Mesenchymal stem cell (in vitro differentiated cells and primary cell): ENCODE measurements around the gene ACVR1.

Experiments used
- DNase-seq: peaks from one replicate; pipeline ENCODE4 v3.0.0-alpha.2; 2013
- H2AFZ ChIP-seq: one replicate; pipeline ENCODE4 v1.6.1; 2013; ENCODE audit warnings: low read depth, mild to moderate bottlenecking, control low read depth, inconsistent platforms, low read length, moderate library complexity
- H2AK5ac ChIP-seq: 2 replicates; pipeline ENCODE4 v1.6.1; 2013; ENCODE audit warnings: low read length, moderate library complexity, mild to moderate bottlenecking, inconsistent platforms; ENCODE audit not compliant: severe bottlenecking
- H2BK120ac ChIP-seq: one replicate; pipeline ENCODE4 v1.6.1; 2013; ENCODE audit warnings: low read depth, mild to moderate bottlenecking, inconsistent platforms, low read length, moderate library complexity
- H2BK12ac ChIP-seq, 2 experiments: one replicate each; pipeline ENCODE4 v1.6.1; 2013; ENCODE audit warnings: inconsistent platforms in 2 of 2, low read length in 2 of 2, mild to moderate bottlenecking in 2 of 2, moderate library complexity in 2 of 2, control low read depth in 1 of 2
- H2BK15ac ChIP-seq: one replicate; pipeline ENCODE4 v1.6.1; 2013; ENCODE audit warnings: mild to moderate bottlenecking, low read depth, inconsistent platforms; ENCODE audit not compliant: poor library complexity, severe bottlenecking
- H2BK5ac ChIP-seq: 2 replicates; pipeline ENCODE4 v1.6.1; 2013; ENCODE audit warnings: low read depth, mild to moderate bottlenecking, low read length, control low read depth, inconsistent platforms; ENCODE audit not compliant: poor library complexity, severe bottlenecking
- H3K14ac ChIP-seq, 2 experiments: one replicate each; pipeline ENCODE4 v1.6.1; 2013; ENCODE audit warnings: inconsistent platforms in 2 of 2, low read length in 2 of 2, control low read depth in 1 of 2, mild to moderate bottlenecking in 1 of 2, moderate library complexity in 1 of 2
- H3K18ac ChIP-seq, 2 experiments: one replicate each; pipeline ENCODE4 v1.6.1; 2013; ENCODE audit warnings: inconsistent platforms in 2 of 2, low read length in 2 of 2, control low read depth in 1 of 2, low read depth in 1 of 2, mild to moderate bottlenecking in 1 of 2
- H3K23ac ChIP-seq, 2 experiments: one replicate each; pipeline ENCODE4 v1.6.1; 2013; ENCODE audit warnings: inconsistent platforms in 2 of 2, low read length in 2 of 2, mild to moderate bottlenecking in 2 of 2, moderate library complexity in 2 of 2, control low read depth in 1 of 2
- H3K27ac ChIP-seq: 2 replicates; pipeline ENCODE4 v1.5.1; 2013; ENCODE audit warnings: mild to moderate bottlenecking, moderate library complexity, low read length, control low read depth, inconsistent platforms; ENCODE audit not compliant: poor library complexity, severe bottlenecking
- H3K27me3 ChIP-seq, 2 experiments: 2 replicates each; pipeline versions ENCODE4 v1.6.1 to v1.7.0; 2013; ENCODE audit warnings: low read length in 2 of 2, mild to moderate bottlenecking in 2 of 2, moderate library complexity in 2 of 2, control low read depth in 1 of 2, inconsistent platforms in 1 of 2; ENCODE audit not compliant: control insufficient read depth in 1 of 2, insufficient read depth in 1 of 2
- H3K36me3 ChIP-seq, 2 experiments: 2 replicates each; pipeline versions ENCODE4 v1.6.1 to v1.7.0; 2013; ENCODE audit warnings: low read length in 2 of 2, control low read depth in 1 of 2, inconsistent platforms in 1 of 2, low read depth in 1 of 2, mild to moderate bottlenecking in 1 of 2; ENCODE audit not compliant: insufficient read depth in 2 of 2, control insufficient read depth in 1 of 2
- H3K4ac ChIP-seq, 2 experiments: one replicate each; pipeline ENCODE4 v1.6.1; 2013; ENCODE audit warnings: inconsistent platforms in 2 of 2, low read length in 2 of 2, mild to moderate bottlenecking in 2 of 2, moderate library complexity in 2 of 2, control low read depth in 1 of 2, low read depth in 1 of 2
- H3K4me1 ChIP-seq: 2 replicates; pipeline ENCODE4 v1.6.1; 2013; ENCODE audit warnings: low read depth, low read length, control low read depth; ENCODE audit not compliant: control insufficient read depth, insufficient read depth
- H3K4me2 ChIP-seq: 2 replicates; pipeline ENCODE4 v1.6.1; 2013; ENCODE audit warnings: low read length, mild to moderate bottlenecking, inconsistent platforms; ENCODE audit not compliant: poor library complexity, severe bottlenecking
- H3K4me3 ChIP-seq, 2 experiments: 2 replicates each; pipeline versions ENCODE4 v1.5.1 to v1.7.0; 2013; ENCODE audit warnings: low read length in 2 of 2, mild to moderate bottlenecking in 2 of 2, control low read depth in 1 of 2, low read depth in 1 of 2; ENCODE audit not compliant: insufficient read depth in 1 of 2
- H3K79me1 ChIP-seq: replicated peaks from 2 replicates; pipeline ENCODE4 v1.6.1; 2013; ENCODE audit warnings: mild to moderate bottlenecking, control low read depth, low read length, inconsistent platforms; ENCODE audit not compliant: poor library complexity, severe bottlenecking
- H3K9ac ChIP-seq: 2 replicates; pipeline ENCODE4 v1.7.0; 2013; ENCODE audit warnings: mild to moderate bottlenecking, low read length, moderate library complexity
- H3K9me3 ChIP-seq: 2 replicates; pipeline ENCODE4 v1.7.0; 2013; ENCODE audit warnings: mild to moderate bottlenecking, low read length; ENCODE audit not compliant: control insufficient read depth
- H4K8ac ChIP-seq: one replicate; pipeline ENCODE4 v1.6.1; 2013; ENCODE audit warnings: inconsistent platforms, mild to moderate bottlenecking, low read length, moderate library complexity
- H4K91ac ChIP-seq: one replicate; pipeline ENCODE4 v1.6.1; 2013; ENCODE audit warnings: mild to moderate bottlenecking, low read length, inconsistent platforms
- WGBS: methylation state at CpG from one replicate; pipeline ENCODE4 v1.1.7; 2013; ENCODE audit warnings: mixed read lengths; 5-methylcytosine and 5-hydroxymethylcytosine counted together

Gene ACVR1

DNA sequence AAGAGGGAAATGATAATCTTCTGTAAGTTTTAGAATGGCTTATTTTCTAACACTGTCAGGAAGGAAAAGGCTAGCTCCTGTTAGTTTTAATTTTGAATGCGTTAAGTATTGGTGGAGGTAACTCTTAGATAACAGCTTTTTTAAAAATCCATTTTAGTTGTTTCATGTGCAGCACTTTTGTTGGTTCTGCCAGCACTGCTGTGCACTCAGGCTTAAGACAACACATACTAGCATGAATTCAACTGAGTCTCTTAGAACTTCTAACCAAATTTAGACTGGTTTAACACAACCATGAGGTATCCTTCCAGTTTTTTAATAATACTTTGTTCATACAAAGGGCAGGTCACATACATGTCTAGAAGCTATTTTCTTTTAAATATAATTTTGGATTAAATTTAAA lies 42.4 kb downstream of the ACVR1 start:
- no peak overlapping the region for H3K23ac ChIP-seq
- no peak overlapping the region for H4K91ac ChIP-seq
- no peak overlapping the region for H2BK5ac ChIP-seq
- H3K4me1 ChIP-seq, result peaks cover 9% of the 10 kb centered on the region
- H3K36me3 ChIP-seq, result peaks cover 2 to 13% of the 10 kb centered on the region in 2 experiments
- no peak overlapping the region for H4K8ac ChIP-seq
- no peak overlapping the region for H3K9ac ChIP-seq
- no peak overlapping the region for H2AK5ac ChIP-seq
- no peak overlapping the region for H2BK15ac ChIP-seq
- H3K27me3 ChIP-seq, result no peaks in the 10 kb centered on the region
- H3K14ac ChIP-seq, result no peak overlapping the region
- H3K9me3 ChIP-seq, result no peaks in the 10 kb centered on the region
- H2BK12ac ChIP-seq, result no peak overlapping the region
- no peak overlapping the region for H3K4me3 ChIP-seq
- no peak overlapping the region for H2BK120ac ChIP-seq
- no peak overlapping the region for H2AFZ ChIP-seq
- no peak overlapping the region for H3K4me2 ChIP-seq
- no peak overlapping the region for H3K27ac ChIP-seq
- H3K18ac ChIP-seq, result no peak overlapping the region
- no peak for DNase-seq
- H3K79me1 ChIP-seq, result peaks cover 19% of the 10 kb centered on the region
- no peak overlapping the region for H3K4ac ChIP-seq
- WGBS, result 100% methylated on average over 1 of the region's 1 CpG

GRCh38 chr2:157831573-157832315 lies 44.4 kb downstream of the ACVR1 start:
- no peak overlapping the region for H3K14ac ChIP-seq
- peak overlapping the region; percentile 92 for H2BK5ac ChIP-seq
- peak overlapping the region; percentile 54 for H3K4me2 ChIP-seq
- peaks cover 22% of the 10 kb centered on the region for H3K79me1 ChIP-seq
- H3K36me3 ChIP-seq, result peaks cover 2 to 12% of the 10 kb centered on the region in 2 experiments
- 92% methylated on average over 2 of the region's 3 CpGs for WGBS
- H3K9me3 ChIP-seq, result no peaks in the 10 kb centered on the region
- H3K4me1 ChIP-seq, result peaks cover 3% of the 10 kb centered on the region
- peak overlapping the region; percentile 99 for H3K27ac ChIP-seq
- H3K23ac ChIP-seq, result no peak overlapping the region
- H2BK120ac ChIP-seq, result peak overlapping the region; percentile 74
- H3K4ac ChIP-seq, result peak overlapping the region in 1 of 2 experiments; percentile 69
- no peak for DNase-seq
- H2AFZ ChIP-seq, result no peak overlapping the region
- H3K18ac ChIP-seq, result peak overlapping the region; percentile 45 to 71
- H3K9ac ChIP-seq, result peak overlapping the region; percentile 83
- peak overlapping the region; percentile 99 for H2AK5ac ChIP-seq
- H3K4me3 ChIP-seq, result no peak overlapping the region
- peak overlapping the region; percentile 80 for H4K91ac ChIP-seq
- H4K8ac ChIP-seq, result peak overlapping the region; percentile 82
- H2BK12ac ChIP-seq, result peak overlapping the region; percentile 37 to 97
- H3K27me3 ChIP-seq, result no peaks in the 10 kb centered on the region
- peak overlapping the region; percentile 12 for H2BK15ac ChIP-seq

GRCh38 chr2:157830696-157831570 lies 45.2 kb downstream of the ACVR1 start:
- Histone ChIP-seq H3K4me3 (no peak overlapping the region), H2BK12ac (peak overlapping the region; percentile 69 to 96), H2BK120ac (peak overlapping the region; percentile 56), H3K23ac (peak overlapping the region in 1 of 2 experiments; percentile 52), H2BK5ac (peak overlapping the region; percentile 98), H2BK15ac (no peak overlapping the region), H2AFZ (peak overlapping the region; percentile 4), H3K36me3 (peaks cover 0 to 6% of the 10 kb centered on the region in 2 experiments), H3K18ac (peak overlapping the region; percentile 56 to 87), H3K9me3 (no peaks in the 10 kb centered on the region), H3K4me1 (peaks cover 1% of the 10 kb centered on the region), H3K79me1 (peaks cover 24% of the 10 kb centered on the region), H4K91ac (peak overlapping the region; percentile 52), H3K4ac (peak overlapping the region in 1 of 2 experiments; percentile 95), H3K14ac (no peak overlapping the region), H3K27ac (peak overlapping the region; percentile 99), H3K9ac (peak overlapping the region; percentile 83), H4K8ac (peak overlapping the region; percentile 89), H3K27me3 (no peaks in the 10 kb centered on the region), H3K4me2 (peak overlapping the region; percentile 9), H2AK5ac (peak overlapping the region; percentile 79)
- 7% methylated on average over 1 of the region's 2 CpGs for WGBS
- DNase-seq, result peak; percentile 94

- Histone ChIP-seq H3K4me2 (no peak overlapping the region), H2AK5ac (no peak overlapping the region), H3K14ac (no peak overlapping the region), H3K79me1 (peaks cover 29% of the 10 kb centered on the region), H4K8ac (no peak overlapping the region), H4K91ac (no peak overlapping the region), H3K27me3 (no peaks in the 10 kb centered on the region), H2BK12ac (no peak overlapping the region), H3K23ac (no peak overlapping the region), H2BK15ac (no peak overlapping the region), H2AFZ (no peak overlapping the region), H3K36me3 (peaks cover 2 to 8% of the 10 kb centered on the region in 2 experiments), H3K9ac (peak overlapping the region; percentile 82), H3K18ac (no peak overlapping the region), H3K4ac (no peak overlapping the region), H3K4me3 (no peak overlapping the region), H2BK5ac (no peak overlapping the region), H3K9me3 (no peaks in the 10 kb centered on the region), H2BK120ac (no peak overlapping the region), H3K4me1 (peaks cover 1% of the 10 kb centered on the region), H3K27ac (no peak overlapping the region)
- WGBS, result 90% methylated on average over 1 of the region's 1 CpG
- DNase-seq, result no peak
Observed at GRCh38 chr2:157830266-157830665, 45.9 kb downstream of the ACVR1 start.
